AML-193 (cell line): Measurements from ENCODE around the gene EXOSC10.

Experiments
- DNase-seq, 2 experiments: peaks; one replicate each; lab custom pipeline; 2025; lab: John Stamatoyannopoulos, UW

EXOSC10 gene

GRCh38 chr1:11099310-11100148 lies at the start of gene EXOSC10:
TSS of gene EXOSC10 (minus strand) at chr1:11099869. CDS start at chr1:11099831, 38 bp downstream.
- peak; percentile 69 to 82 for DNase-seq

GRCh38 chr1:11147197-11147770 lies 47.6 kb upstream of the EXOSC10 start:
- DNase-seq, result no peak

DNA sequence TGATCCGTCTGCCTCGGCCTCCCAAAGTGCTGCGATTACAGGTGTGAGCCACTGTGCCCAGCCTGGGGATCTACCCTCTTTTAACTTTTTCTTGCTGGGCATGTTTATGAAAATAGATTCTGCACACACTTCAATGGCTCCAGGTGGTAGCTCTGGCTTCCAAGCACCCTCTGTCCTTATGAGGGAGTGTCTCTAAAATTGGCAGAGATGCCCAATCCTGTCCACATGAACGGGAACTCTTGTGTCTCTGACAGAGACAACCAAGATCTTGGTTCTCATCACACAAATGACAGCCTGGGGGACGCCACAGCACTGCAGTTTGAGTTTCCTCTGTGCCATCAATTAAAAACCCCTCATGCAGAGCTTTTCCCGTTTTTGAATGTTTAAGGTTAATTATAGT lies 46.1 kb upstream of the EXOSC10 start:
- DNase-seq, result no peak

DNA sequence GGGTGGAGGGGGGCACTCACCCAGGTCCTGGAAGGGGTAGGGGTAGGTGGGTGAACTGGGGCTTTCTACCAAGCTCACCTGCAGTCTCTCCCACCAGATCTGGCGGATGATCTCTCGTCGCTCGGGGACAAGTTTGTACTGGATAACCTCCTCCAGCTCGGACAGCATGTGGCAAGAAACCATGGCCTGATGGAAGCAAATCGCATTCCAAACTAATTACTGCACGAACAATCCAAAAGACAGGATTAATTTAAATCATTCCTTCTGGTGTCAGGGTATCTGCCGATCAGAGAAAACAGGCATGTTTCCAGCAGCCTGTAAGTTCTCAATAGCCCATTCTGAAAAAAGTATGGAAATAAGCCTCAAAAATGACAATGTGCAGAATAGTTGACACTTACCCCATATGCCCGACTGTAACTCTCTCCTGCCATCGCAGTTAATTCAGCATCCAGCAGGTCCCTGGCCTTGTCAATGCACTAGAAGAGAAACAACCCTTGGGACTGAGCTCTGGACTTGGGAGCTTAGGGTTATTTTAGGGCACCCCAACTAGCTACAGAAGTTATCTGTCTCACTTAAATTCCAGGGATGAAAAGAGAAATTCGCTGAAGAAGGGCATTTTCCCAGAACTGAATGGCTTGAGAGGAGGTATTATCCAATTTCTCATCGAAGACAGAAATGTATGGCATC lies 45.0 kb upstream of the EXOSC10 start:
- no peak for DNase-seq

DNA sequence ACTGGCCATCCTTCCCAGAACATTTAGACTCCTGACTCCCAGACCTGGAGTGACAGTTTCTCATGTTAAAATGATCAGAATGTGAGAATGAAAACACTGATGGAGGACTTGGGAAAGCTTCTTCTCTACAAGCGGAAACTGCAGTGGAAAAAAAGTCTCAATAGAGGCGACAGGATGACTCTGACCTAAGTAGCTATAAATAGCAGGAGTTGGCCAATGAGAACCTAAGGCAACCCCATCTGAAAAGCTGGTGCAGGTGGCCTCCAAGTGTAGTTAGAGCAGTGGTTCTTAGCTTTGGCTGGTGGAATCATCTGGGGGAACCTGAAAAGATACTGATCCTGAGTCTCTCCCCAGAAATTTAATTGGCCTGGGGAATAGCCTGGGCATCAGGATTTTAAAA lies 44.2 kb upstream of the EXOSC10 start:
- no peak for DNase-seq

DNA sequence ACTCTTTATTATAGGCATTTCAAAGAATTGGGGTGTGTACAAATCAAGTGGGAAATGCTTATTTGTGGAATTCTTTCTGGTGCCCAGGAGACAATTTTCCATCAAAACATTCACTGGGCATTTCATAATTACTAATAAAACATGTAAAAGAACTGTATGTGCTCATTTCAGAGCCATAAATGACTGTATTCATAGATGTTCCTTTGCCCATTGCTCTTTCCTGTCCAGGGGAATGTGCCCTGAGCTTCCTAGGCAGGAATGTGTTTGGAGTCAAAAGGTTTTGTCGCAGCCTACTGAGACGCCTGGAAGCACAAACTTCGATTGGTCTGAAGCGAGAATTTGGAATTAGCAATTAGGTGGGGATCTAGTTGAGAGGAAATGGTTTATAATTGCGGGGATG lies 43.7 kb upstream of the EXOSC10 start:
- no peak for DNase-seq

DNA sequence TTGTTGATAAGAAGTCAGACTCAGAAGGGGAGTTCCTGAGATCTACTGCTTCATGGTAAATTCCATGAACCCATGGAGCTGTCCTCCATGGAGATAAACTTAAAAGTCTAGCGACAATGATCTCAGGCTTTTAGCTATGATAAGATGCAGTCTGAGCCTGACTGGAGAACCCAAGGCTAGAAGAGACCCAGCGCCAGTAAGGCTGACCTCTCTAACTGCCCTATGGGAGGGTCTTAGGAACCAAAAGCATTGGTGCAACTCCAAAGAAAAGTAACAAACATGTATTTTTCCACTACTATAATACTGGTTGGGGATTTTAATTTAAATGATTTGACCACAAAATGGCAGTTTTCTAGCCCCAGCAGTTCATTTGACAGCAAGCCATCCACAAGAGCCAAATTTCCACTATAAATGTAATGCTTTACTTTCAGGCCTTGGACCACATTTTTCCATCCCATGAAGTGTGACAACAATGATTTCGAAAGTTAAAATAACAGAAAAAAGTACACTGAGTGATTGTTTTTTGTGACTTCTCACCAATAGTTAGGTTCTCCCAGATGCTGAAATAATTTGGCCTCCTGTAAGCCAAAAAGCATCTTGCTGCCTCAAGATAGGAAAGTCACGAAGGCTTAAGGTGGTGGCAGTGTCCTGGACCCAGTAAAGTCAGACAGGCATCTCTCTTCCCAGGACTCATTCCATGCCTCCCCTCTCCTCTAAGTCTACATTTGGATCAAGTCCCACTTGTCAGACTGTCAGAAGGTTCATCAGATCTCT lies 43.1 kb upstream of the EXOSC10 start:
- no peak for DNase-seq

GRCh38 chr1:11138952-11139351 lies 39.3 kb upstream of the EXOSC10 start:
- no peak for DNase-seq

DNA sequence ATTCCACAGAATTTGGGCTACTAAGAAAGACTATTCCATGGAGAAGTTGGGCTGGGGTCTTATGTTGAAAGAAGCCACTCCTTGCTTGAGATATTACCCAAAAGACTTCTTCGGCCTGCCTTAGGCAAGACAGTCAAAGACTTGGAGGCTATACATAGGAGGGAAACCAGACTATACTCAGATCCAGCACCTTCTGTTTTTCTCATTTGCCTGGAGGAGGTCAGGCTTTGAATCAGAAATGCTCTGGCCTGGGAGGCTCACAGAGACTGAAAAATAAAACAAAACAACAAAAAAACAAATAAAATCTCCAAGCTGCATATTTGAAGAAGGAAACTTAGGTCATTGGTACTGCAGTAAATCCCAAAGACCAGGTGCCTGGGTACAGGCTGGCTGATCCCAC lies 38.4 kb upstream of the EXOSC10 start:
- no peak for DNase-seq

DNA sequence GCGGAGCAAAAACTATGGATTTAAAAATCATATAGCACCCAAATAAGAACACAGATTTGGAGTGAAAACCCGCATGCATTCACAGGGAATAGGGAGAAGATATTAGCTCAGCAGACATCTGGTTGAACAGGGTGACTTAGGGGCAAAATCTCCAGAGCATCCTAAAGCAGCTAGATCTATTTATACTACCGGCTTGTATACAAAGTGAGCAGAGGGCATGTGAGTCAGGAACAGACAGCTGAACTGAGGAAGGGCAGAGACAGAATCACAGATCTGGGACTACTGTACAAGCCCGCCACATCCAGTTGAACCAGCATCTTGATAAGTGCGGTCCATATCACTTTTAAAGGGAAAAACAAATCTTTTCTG lies 35.2 kb upstream of the EXOSC10 start:
- no peak for DNase-seq

- no peak for DNase-seq
Measured at GRCh38 chr1:11134251-11134897, 34.7 kb upstream of the EXOSC10 start.

- DNase-seq, result no peak
Measured at GRCh38 chr1:11132563-11133293, 33.1 kb upstream of the EXOSC10 start.

DNA sequence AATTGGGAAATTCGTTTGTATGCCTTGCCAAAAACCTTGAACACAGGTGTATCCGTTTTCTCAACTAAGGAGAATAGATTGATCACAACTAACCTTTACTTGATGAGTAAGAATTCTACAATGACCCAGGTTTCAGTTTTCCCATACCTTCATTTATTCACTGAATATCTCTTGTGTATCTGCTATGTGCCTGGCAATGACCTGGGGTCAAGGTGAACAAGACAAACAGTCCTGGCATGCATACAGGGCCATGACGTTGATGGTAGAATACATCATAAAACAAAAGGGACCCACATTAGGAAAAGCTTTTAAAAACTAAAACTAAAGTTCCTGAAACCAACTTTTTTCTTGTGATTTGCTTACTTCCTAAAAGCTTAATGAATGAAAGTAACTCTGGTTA lies 32.1 kb upstream of the EXOSC10 start:
- no peak for DNase-seq

- DNase-seq, result no peak
Measured at GRCh38 chr1:11130406-11130805, 30.7 kb upstream of the EXOSC10 start.

GRCh38 chr1:11129649-11130390 lies 30.2 kb upstream of the EXOSC10 start:
- DNase-seq, result no peak

GRCh38 chr1:11126569-11126968 lies 26.9 kb upstream of the EXOSC10 start:
- DNase-seq, result no peak

GRCh38 chr1:11125931-11126330 lies 26.3 kb upstream of the EXOSC10 start:
- no peak for DNase-seq

GRCh38 chr1:11124965-11125364 lies 25.3 kb upstream of the EXOSC10 start:
- DNase-seq, result no peak

GRCh38 chr1:11116318-11116717 lies 16.6 kb upstream of the EXOSC10 start:
- no peak for DNase-seq

- DNase-seq, result no peak
Measured at GRCh38 chr1:11114966-11115365, 15.3 kb upstream of the EXOSC10 start.
